Adipose tissue (tissue), 3 donors: ENCODE results near the gene RIMKLA. TPM values are rescaled to one million over a fixed set of nuclear protein-coding genes. Genes with fewer than 3 reads are reported as not detected.

Source experiments
- H3K27ac ChIP-seq: one replicate; pipeline ENCODE4 v1.5.1; 2013; ENCODE audit warnings: low read depth, low read length
- WGBS, 3 donors: extraction: QIAGEN DNeasy Blood & Tissue Kit; methylation state at CpG; one replicate each; pipeline ENCODE4 v1.1.7; 2013; 5-methylcytosine and 5-hydroxymethylcytosine counted together
- polyA plus RNA-seq, 3 donors: library from polyadenylated mRNA; stranded (reverse); fragments of 200-250 nt; gene quantifications; one replicate each; pipeline ENCODE4 v1.2.3, GENCODE V29; 2013
- donor health status: healthy with polysubstance abuse.
- donor health status: Bipolar disorder and iron deficiency.
- donor health status: healthy.

The RIMKLA gene
- polyA plus RNA-seq, 3 donors = 0.10 to 0.64 (median 0.11) TPM

- no peak overlapping the region for H3K27ac ChIP-seq
Measured at GRCh38 chr1:42420121-42420520, 39.5 kb downstream of the RIMKLA start.

GRCh38 chr1:42420911-42421585 is 40.5 kb downstream of the RIMKLA start:
- 6 to 23% (median 21%) methylated on average over 10 of the region's 10 CpGs for WGBS, 3 donors

More at GRCh38 chr1:42420121-42420520, 39.5 kb downstream of the RIMKLA start:
- 64 to 79% (median 72%) methylated on average over 7 of the region's 7 CpGs for WGBS, 3 donors

GRCh38 chr1:42422737-42423136 is 42.1 kb downstream of the RIMKLA start:
- no peak overlapping the region for H3K27ac ChIP-seq
- WGBS, 3 donors = 69 to 83% (median 79%) methylated on average over 9 of the region's 9 CpGs

More at GRCh38 chr1:42420911-42421585, 40.5 kb downstream of the RIMKLA start:
- H3K27ac ChIP-seq = no peak overlapping the region

- no peak overlapping the region for H3K27ac ChIP-seq
- 78 to 93% (median 80%) methylated on average over 3 of the region's 3 CpGs for WGBS, 3 donors
Measured at GRCh38 chr1:42423681-42424080, 43.1 kb downstream of the RIMKLA start.

- WGBS, 3 donors = 79 to 89% (median 79%) methylated on average over 4 of the region's 4 CpGs
- H3K27ac ChIP-seq = no peak overlapping the region
Measured at GRCh38 chr1:42424201-42424600, 43.6 kb downstream of the RIMKLA start.

GRCh38 chr1:42427240-42427639 is 46.6 kb downstream of the RIMKLA start:
- 64 to 87% (median 70%) methylated on average over 4 of the region's 4 CpGs for WGBS, 3 donors
- H3K27ac ChIP-seq = no peak overlapping the region

GRCh38 chr1:42429603-42430002 is 49.0 kb downstream of the RIMKLA start:
- H3K27ac ChIP-seq = no peak overlapping the region
- 39 to 85% (median 48%) methylated on average over 1 of the region's 1 CpG for WGBS, 3 donors

- H3K27ac ChIP-seq = no peak overlapping the region
- WGBS, 3 donors = 80 to 81% (median 80%) methylated on average over 3 of the region's 3 CpGs
Measured at GRCh38 chr1:42430286-42431135, 49.9 kb downstream of the RIMKLA start.

GRCh38 chr1:42431514-42431913 is 50.9 kb downstream of the RIMKLA start:
- no peak overlapping the region for H3K27ac ChIP-seq
- 83 to 88% (median 87%) methylated on average over 3 of the region's 3 CpGs for WGBS, 3 donors

GRCh38 chr1:42432714-42433113 is 52.1 kb downstream of the RIMKLA start:
- WGBS, 3 donors = 86 to 92% (median 90%) methylated on average over 4 of the region's 4 CpGs
- H3K27ac ChIP-seq = no peak overlapping the region

GRCh38 chr1:42433369-42433768 is 52.8 kb downstream of the RIMKLA start:
- 82 to 92% (median 86%) methylated on average over 6 of the region's 6 CpGs for WGBS, 3 donors
- H3K27ac ChIP-seq = no peak overlapping the region

- WGBS, 3 donors = 89 to 95% (median 93%) methylated on average over 4 of the region's 4 CpGs
- H3K27ac ChIP-seq = no peak overlapping the region
Measured at GRCh38 chr1:42434340-42434739, 53.7 kb downstream of the RIMKLA start.

- H3K27ac ChIP-seq = no peak overlapping the region
Measured at GRCh38 chr1:42439940-42440339, 59.3 kb downstream of the RIMKLA start.

GRCh38 chr1:42442662-42443061 is 62.1 kb downstream of the RIMKLA start:
- no peak overlapping the region for H3K27ac ChIP-seq
- 28 to 32% (median 30%) methylated on average over 2 of the region's 2 CpGs for WGBS, 3 donors

More at GRCh38 chr1:42439940-42440339, 59.3 kb downstream of the RIMKLA start:
- 63 to 79% (median 71%) methylated on average over 2 of the region's 2 CpGs for WGBS, 3 donors

- H3K27ac ChIP-seq = no peak overlapping the region
Measured at GRCh38 chr1:42449256-42449655, 68.7 kb downstream of the RIMKLA start.

- WGBS, 3 donors = 81 to 92% (median 84%) methylated on average over 1 of the region's 1 CpG
- H3K27ac ChIP-seq = no peak overlapping the region
Measured at GRCh38 chr1:42450061-42450460, 69.5 kb downstream of the RIMKLA start.

- no peak overlapping the region for H3K27ac ChIP-seq
- 84 to 92% (median 90%) methylated on average over 4 of the region's 4 CpGs for WGBS, 3 donors
Measured at GRCh38 chr1:42453386-42453785, 72.8 kb downstream of the RIMKLA start.

GRCh38 chr1:42454403-42454802 is 73.8 kb downstream of the RIMKLA start:
- 93 to 99% (median 98%) methylated on average over 5 of the region's 5 CpGs for WGBS, 3 donors
- no peak overlapping the region for H3K27ac ChIP-seq

GRCh38 chr1:42456010-42456753 is 75.6 kb downstream of the RIMKLA start, which contains the start of the genes PPCS and ZMYND12:
Gene PPCS, plus strand, starts transcription at chr1:42456543. Its CDS starts 23 bp downstream, at chr1:42456566.
Gene ZMYND12, minus strand, starts transcription at chr1:42456022. Its CDS starts 25 bp downstream, at chr1:42455997.
- H3K27ac ChIP-seq = peak within 1 kb of the TSS; percentile 79
- 0 to 1% (median 1%) methylated on average over 47 to 66 of the region's 66 CpGs for WGBS, 3 donors
